Loucy (cell line): ENCODE results near the gene GAS2.

Source experiments
- H2AFZ ChIP-seq: fragments of 200-600 bp; sonication (generic); 2 replicates; pipeline ENCODE4 v1.6.0; 2016; ENCODE audit warnings: antibody characterized with exemption, mild to moderate bottlenecking, low read length, moderate library complexity
- H3F3A ChIP-seq: fragments of 200-600 bp; 2 replicates; pipeline ENCODE4 v1.6.0; 2016; ENCODE audit warnings: antibody characterized with exemption, low read depth, mild to moderate bottlenecking
- H3K27me3 ChIP-seq: fragments of 200-600 bp; sonication (generic); 2 replicates; pipeline ENCODE4 v1.6.1; 2014; ENCODE audit warnings: low read length, mild to moderate bottlenecking; ENCODE audit not compliant: insufficient read depth, poor library complexity, severe bottlenecking
- H3K36me3 ChIP-seq: fragments of 200-600 bp; sonication (generic); 2 replicates; pipeline ENCODE4 v1.6.1; 2016; ENCODE audit warnings: low read length; ENCODE audit not compliant: insufficient read depth
- H3K4me1 ChIP-seq: fragments of 200-600 bp; sonication (generic); 2 replicates; pipeline ENCODE4 v1.5.1; 2014; ENCODE audit warnings: low read length, mild to moderate bottlenecking; ENCODE audit not compliant: insufficient read depth, poor library complexity, severe bottlenecking
- H3K4me2 ChIP-seq: fragments of 200-600 bp; sonication (generic); 2 replicates; pipeline ENCODE4 v1.6.0; 2014; ENCODE audit warnings: antibody characterized with exemption, low read length, low read depth, mild to moderate bottlenecking; ENCODE audit not compliant: poor library complexity, severe bottlenecking
- H3K4me3 ChIP-seq: fragments of 200-600 bp; sonication (generic); 2 replicates; pipeline ENCODE4 v1.5.1; 2014; ENCODE audit warnings: low read length, mild to moderate bottlenecking, mixed read lengths; ENCODE audit not compliant: poor library complexity, severe bottlenecking
- H3K79me2 ChIP-seq: fragments of 200-600 bp; sonication (generic); 2 replicates; pipeline ENCODE4 v1.6.1; 2014; ENCODE audit warnings: low read length; ENCODE audit not compliant: insufficient read depth
- H3K9ac ChIP-seq: fragments of 200-600 bp; sonication (generic); 2 replicates; pipeline ENCODE4 v1.6.0; 2014; ENCODE audit warnings: mild to moderate bottlenecking, low read depth, low read length, moderate library complexity; ENCODE audit not compliant: poor library complexity, severe bottlenecking
- H3K9me2 ChIP-seq: fragments of 200-600 bp; sonication (generic); replicated peaks from 2 replicates; pipeline ENCODE4 v1.6.1; 2016; ENCODE audit warnings: low read depth, low read length, mixed read lengths
- H3K9me3 ChIP-seq: fragments of 200-600 bp; sonication (generic); 2 replicates; pipeline ENCODE4 v1.6.1; 2014; ENCODE audit warnings: mild to moderate bottlenecking, antibody characterized with exemption, low read length, low read depth; ENCODE audit not compliant: insufficient read depth
- H4K20me1 ChIP-seq: fragments of 200-600 bp; sonication (generic); 2 replicates; pipeline ENCODE4 v1.6.0; 2014; ENCODE audit warnings: antibody characterized with exemption, low read length, mild to moderate bottlenecking; ENCODE audit not compliant: insufficient read depth, poor library complexity, severe bottlenecking
- EZH2phosphoT487 ChIP-seq: fragments of 200-600 bp; IDR thresholded peaks from 2 replicates; pipeline ENCODE4 v1.6.1; 2018; ENCODE audit warnings: antibody characterized with exemption, mild to moderate bottlenecking, moderate library complexity, borderline replicate concordance
- TF ChIP-seq, protein P1 (sequence below): fragments of 200-600 bp; sonication (generic); conservative IDR thresholded peaks from 2 replicates; pipeline ENCODE4 v1.5.1; 2014; ENCODE audit warnings: mild to moderate bottlenecking, antibody characterized with exemption, low read length

The GAS2 gene

GRCh38 chr11:22733475-22734248 lies 67.3 kb downstream of the GAS2 start:
- H2AFZ ChIP-seq, result no peak overlapping the region
- no peak overlapping the region for H3K9ac ChIP-seq
- no peaks in the 10 kb centered on the region for H4K20me1 ChIP-seq
- no peaks in the 10 kb centered on the region for H3K36me3 ChIP-seq
- no peak overlapping the region for H3K4me2 ChIP-seq
- no peak overlapping the region for H3K4me3 ChIP-seq
- no peak for TF ChIP-seq EZH2phosphoT487
- TF ChIP-seq, protein P1, sequence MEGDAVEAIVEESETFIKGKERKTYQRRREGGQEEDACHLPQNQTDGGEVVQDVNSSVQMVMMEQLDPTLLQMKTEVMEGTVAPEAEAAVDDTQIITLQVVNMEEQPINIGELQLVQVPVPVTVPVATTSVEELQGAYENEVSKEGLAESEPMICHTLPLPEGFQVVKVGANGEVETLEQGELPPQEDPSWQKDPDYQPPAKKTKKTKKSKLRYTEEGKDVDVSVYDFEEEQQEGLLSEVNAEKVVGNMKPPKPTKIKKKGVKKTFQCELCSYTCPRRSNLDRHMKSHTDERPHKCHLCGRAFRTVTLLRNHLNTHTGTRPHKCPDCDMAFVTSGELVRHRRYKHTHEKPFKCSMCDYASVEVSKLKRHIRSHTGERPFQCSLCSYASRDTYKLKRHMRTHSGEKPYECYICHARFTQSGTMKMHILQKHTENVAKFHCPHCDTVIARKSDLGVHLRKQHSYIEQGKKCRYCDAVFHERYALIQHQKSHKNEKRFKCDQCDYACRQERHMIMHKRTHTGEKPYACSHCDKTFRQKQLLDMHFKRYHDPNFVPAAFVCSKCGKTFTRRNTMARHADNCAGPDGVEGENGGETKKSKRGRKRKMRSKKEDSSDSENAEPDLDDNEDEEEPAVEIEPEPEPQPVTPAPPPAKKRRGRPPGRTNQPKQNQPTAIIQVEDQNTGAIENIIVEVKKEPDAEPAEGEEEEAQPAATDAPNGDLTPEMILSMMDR, result no peak
- H3K9me2 ChIP-seq, result no peaks in the 10 kb centered on the region
- H3K27me3 ChIP-seq, result no peaks in the 10 kb centered on the region
- no peaks in the 10 kb centered on the region for H3K79me2 ChIP-seq
- no peaks in the 10 kb centered on the region for H3K4me1 ChIP-seq
- no peaks in the 10 kb centered on the region for H3K9me3 ChIP-seq
- H3F3A ChIP-seq, result no peaks in the 10 kb centered on the region

- no peak for TF ChIP-seq EZH2phosphoT487
- TF ChIP-seq, protein P1, result no peak
- H3K4me2 ChIP-seq, result no peak overlapping the region
Measured at GRCh38 chr11:22734628-22735345, 68.4 kb downstream of the GAS2 start.

GRCh38 chr11:22742157-22742613 lies 75.8 kb downstream of the GAS2 start:
- Histone ChIP-seq H2AFZ (no peak overlapping the region), H3K4me3 (no peak overlapping the region), H4K20me1 (no peaks in the 10 kb centered on the region), H3K36me3 (no peaks in the 10 kb centered on the region), H3K4me2 (no peak overlapping the region), H3K9ac (no peak overlapping the region), H3K4me1 (no peaks in the 10 kb centered on the region), H3F3A (no peaks in the 10 kb centered on the region), H3K79me2 (no peaks in the 10 kb centered on the region), H3K9me2 (no peaks in the 10 kb centered on the region), H3K9me3 (no peaks in the 10 kb centered on the region), H3K27me3 (no peaks in the 10 kb centered on the region)
- TF ChIP-seq, protein P1, result no peak
- TF ChIP-seq EZH2phosphoT487, result no peak

More at GRCh38 chr11:22734628-22735345, 68.4 kb downstream of the GAS2 start:
- Histone ChIP-seq H3K9me3 (no peaks in the 10 kb centered on the region), H3K79me2 (no peaks in the 10 kb centered on the region), H3K27me3 (no peaks in the 10 kb centered on the region), H2AFZ (no peak overlapping the region), H3K9ac (no peak overlapping the region), H4K20me1 (no peaks in the 10 kb centered on the region), H3K36me3 (no peaks in the 10 kb centered on the region), H3F3A (no peaks in the 10 kb centered on the region), H3K9me2 (no peaks in the 10 kb centered on the region), H3K4me1 (no peaks in the 10 kb centered on the region), H3K4me3 (no peak overlapping the region)
